NCI-H1048 (cell line): ENCODE measurements around the gene FIGNL1.

Experiments
- DNase-seq: peaks from one replicate; lab custom pipeline; 2025; lab: John Stamatoyannopoulos, UW

The FIGNL1 gene

DNA sequence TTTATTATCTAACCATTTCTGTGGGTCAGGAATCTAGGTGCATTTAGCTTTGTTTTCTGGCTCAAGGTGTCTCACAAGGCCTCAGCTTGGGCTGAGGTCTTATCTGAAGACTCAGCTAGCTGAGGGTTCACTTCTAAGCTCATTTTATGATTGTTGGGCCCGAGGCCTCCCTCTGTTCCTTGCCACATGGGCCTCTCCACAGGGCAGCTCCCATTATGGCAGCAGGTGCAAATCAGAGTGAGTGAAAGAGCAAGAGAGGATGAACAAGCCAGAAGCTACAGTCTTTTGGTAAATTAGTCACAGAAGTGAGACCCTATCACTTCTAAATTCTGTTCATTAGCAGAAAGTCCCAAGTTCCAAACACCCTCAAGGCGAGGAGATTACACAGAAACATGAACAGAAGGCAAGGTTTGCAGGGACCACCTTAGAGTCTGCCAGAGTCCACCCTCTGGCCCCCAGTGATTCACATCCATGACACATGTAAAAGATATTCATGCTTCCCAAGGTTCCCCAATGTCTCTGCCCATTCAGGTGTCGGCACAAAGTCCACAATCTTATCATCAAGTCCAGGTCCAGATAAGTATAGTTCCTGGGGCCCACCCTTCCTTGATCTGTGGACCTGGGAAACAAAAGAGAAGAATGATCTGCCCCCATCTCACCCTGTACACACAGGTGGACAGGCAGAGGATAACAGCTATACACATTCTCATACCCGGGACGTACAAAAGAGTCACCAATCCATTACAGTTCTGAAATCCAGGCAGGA is 23.7 kb downstream of the FIGNL1 start:
- no peak for DNase-seq

DNA sequence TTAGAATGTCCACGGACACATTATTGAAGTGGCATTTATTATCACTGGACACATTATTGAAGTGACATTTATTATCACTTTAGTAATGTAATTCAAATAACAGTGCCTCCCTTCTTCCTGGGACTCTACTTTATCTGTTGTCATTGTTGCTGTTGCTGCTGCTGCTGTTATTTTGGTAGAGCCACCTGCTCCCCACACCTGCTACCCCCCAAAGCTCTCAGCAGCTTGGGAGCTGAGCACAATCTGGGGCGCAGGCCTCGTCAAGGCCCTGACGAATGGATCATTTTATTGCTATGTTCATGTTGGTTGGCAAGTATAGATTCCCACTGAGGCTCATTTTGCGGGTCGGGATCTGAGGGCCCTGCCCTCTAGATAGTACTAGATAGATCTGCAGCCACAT is 24.8 kb downstream of the FIGNL1 start:
- DNase-seq = no peak

DNA sequence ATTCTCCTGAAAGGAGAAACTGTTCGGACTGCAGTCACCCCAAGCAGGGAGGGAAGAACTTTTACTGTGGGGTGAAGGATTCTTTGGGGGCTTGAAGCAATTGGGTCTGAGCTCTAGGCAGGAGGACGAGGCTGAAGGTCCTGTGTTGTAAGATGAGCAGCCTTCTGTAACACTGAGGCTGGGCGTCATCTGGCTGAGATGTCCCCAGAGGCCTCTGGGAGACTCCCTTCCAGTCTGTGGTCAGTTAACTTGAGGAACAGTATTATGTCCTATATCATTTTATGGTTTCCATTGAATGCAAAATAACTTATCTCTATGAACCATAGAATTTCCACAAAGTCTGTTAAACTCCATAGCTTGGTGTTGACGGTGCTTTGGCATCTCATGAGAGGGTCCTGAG is 26.3 kb downstream of the FIGNL1 start:
- DNase-seq = no peak

DNA sequence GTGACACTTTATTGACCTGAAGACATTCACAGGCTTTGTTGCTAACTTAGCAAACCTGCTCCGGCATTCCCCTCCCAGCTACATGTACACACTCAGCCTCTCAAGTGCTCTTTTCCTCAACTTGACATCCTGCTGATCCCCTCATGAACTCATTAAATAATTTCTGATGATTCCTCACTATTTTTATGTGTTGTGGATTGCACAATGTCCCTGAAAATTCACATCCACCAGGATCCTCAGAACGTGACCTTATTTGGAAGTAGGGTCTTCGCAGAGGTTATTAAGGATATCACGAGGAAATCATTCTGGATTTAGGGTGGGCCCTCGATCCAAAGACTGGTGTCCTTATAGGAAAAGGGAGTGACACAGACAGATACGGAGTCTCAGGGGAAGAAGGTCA is 27.3 kb downstream of the FIGNL1 start:
- no peak for DNase-seq

DNA sequence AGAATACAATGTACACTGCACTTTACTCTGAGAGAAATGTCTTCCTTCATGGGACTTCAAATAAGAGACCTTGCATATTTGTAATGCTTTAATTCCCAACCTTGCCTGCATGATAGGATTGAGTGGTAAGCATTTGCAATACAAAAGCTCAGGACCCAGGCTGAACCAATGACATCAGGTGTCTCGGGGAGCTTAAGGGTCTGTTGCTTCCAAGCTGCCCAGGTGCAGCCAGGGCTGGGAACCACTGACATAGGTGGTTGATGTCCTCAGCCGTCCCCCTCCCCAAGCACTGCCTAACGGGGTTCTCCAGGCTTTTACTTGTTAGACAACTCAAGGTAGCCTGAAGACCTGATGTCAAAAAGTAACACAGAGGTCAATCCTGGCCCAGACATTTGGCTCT is 29.1 kb downstream of the FIGNL1 start:
- DNase-seq = no peak

DNA sequence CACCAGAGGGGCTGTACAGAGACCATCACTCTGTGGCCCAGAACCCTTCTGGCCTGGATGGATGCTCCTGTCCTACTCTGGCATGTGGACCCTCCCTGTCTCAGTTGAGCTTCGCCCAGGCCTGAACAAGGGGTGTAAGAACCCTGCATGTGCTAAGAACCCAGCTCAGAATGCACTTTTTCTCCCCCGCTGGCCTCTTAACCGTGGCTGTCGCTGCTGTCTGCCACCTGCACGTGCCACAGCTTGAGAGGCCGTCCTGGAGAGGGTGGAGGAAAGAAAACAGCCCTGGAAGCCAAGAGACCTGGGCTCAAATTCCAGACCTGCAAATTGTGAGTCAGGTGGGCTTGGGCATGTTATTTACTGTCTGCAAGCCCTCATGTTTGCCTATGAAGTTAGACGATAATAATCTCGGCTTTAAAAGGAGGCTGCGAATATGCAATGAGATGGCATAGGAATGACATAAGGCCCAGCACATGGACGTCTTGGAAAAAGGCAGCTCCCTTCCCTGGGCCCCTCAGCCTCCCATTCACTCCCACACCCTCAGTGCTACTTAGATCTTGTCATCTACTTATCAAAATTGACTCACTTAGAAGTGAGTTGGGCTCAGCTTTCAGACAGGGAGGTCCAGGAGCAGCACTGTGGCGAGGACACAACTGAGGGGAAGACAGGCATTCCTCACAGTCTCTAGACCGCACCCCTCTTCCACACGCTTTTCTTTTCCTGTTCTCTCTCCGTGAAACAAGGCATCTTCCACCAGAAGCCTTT is 31.4 kb downstream of the FIGNL1 start:
- DNase-seq = no peak

DNA sequence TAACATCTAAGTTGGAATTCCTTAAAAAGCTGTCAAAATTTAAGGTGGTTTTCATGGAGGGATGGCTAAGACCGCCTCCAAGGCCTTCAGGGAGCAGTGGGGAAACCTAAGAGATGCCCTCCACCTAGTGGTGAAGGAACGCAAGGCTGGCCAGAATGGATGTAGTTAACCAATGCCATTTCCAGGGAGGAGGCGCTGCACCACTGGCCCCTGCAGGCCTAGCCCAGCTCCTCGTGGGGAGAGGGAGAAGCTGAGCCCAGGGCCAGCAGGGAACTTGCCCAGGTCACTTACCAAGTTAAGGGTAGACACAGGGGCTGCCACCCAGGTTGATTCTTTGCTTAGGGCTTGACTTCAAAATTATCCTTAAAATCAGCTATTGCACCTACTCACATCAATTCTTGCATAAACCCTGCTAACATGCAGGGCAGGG is 32.0 kb downstream of the FIGNL1 start:
- no peak for DNase-seq

DNA sequence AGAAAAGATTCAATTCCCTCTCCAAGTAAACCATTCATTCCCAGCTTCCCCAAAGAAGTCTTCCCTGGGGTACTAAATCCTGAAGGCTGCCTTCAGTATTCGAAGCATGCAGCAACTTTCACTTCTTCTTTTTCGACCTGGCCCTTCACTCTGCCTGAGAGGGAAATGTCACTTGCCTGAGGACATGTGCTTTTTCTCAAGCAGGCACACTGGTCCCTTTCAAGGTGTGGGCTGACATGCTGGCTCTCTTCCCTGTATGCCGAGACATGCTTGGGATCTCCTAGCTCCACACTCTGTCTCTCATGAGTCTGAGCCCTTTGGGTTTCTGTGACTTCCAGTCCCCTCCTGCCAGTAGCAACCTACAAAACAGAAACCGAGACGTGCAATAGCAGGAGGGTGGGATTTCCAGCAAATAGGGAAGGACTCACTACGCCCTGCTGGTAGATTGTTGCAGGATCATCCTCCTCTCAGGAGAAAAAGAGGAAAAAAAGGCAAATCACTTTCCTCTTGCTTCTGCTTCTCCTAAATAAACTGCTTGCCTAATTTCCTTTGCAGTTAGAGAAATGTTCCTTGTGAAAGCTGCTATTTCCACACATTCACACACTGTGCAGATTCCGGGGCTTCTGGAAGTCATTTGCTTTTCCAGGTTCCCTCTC is 33.5 kb downstream of the FIGNL1 start:
- no peak for DNase-seq

DNA sequence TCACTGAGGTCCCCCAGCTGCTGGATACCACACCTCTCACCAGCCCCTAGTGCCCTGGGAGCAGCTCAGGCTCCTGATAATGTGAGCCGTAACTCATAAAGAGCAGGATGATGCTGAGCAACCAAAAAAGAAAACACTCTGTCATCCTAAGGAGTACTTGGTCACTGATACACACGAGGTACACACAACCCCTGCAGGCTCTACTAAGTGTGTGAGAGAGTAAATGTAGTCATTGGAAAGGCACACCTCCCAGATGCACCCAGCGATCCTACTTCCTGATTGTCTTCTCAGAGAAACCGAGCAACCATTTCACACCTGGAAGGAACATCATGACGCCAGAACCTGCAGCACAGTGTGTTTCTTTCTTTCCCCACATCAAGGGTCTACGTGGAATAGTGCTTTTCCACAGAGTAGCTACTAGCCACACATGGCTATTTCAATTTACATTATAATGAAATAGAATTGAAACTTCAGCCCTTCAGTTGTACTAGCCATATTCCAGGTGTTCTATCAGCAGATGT is 34.2 kb downstream of the FIGNL1 start:
- no peak for DNase-seq

DNA sequence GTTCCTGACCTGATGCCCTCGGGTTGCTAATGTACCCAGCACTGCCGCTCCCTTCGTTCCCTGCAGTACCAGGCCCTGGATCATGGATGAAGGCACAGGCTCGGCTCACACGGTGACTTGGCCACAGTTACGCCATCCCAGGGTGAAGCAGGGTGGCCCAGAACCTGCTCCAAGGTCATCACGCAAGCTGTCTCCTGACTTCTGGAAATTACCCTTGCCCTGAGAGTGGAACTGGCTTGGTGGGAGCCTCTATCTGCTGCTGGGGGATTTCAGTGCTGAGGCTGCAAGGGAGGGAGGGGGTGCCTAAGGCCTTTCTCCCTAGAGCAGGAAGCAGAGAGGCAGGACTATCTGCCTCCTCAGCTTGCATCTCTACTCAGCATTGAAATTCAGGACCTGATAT is 36.6 kb downstream of the FIGNL1 start:
- no peak for DNase-seq

DNA sequence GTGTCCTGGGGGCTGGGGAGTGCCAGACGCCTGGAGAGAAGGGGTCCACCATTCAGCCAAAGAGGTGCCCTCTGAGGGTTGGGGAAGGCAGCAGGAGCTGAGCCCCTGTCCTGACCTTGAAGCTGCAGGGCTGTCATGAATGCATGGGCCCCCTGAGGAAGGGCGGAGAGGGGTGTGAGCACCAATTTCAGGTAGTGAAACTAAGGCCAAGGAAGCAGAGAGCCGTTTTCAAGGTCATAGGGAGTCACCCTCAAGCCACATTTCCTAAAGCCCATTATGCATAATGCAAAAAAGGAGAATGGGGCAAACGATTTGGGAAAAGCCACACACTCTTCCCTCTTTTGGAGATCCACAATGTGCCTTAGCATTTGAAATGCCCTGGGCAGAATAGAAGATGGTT is 37.2 kb downstream of the FIGNL1 start:
- no peak for DNase-seq

DNA sequence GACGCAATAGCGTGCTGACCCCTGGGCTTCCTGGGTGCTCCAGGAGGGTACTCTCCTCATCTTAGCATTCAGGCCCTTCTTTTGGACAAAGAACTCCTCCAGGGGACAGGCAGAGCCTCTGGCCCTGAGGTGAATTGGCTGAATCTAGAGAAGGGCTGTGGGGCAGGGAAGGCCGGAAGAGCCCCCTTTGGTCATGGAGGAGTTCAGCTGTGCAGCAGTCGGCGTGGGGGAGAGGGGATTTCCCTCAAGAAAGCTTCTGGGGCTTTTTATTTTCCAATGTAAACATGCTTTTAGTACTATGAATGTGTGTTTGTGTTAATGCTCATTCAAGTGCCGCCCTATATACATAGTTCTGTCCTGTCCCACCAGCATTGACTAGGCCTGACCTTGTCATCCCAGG is 38.8 kb downstream of the FIGNL1 start:
- DNase-seq = no peak

DNA sequence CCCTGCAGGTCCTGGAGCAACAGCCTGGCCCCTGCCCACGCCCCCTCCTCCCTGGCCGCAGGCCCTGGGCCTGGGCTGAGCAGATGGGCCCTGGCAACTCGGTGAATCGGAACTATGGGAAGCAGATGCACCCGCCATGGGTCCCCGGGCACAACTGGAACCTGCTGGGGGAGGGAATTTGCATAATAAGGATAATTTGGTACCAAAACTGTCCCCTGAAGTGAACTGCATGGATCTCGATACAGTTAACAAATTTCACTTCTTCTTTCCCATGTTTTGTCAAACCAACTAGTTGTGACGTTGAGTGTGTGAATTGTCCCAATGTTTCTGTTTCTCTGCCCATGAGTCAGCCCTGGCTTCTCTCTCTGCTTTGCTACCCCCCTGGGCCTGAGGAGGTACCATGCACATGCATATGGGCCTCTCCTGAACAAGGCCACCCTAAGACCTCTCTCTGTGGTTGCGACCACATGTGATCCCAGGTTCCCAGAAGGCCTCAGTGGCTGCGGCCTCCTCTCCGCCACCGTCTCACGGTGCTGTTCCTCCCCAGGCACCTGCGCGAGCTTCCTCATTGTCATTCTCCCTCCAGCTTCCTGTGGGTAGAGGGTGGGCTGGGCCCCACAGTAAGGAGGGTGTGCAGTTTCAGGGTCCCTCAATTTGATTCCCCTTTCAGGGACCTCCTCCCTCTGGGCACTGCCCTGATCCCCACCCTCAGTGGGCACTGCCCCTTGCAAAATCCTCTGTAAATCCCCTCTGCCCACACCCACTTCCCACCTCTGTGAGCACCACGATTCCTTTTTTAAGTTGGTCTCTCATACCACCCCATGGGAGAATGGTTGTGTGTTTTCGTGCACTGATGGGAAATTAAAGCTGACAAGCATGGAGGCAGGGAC is 40.0 kb downstream of the FIGNL1 start:
- no peak for DNase-seq

DNA sequence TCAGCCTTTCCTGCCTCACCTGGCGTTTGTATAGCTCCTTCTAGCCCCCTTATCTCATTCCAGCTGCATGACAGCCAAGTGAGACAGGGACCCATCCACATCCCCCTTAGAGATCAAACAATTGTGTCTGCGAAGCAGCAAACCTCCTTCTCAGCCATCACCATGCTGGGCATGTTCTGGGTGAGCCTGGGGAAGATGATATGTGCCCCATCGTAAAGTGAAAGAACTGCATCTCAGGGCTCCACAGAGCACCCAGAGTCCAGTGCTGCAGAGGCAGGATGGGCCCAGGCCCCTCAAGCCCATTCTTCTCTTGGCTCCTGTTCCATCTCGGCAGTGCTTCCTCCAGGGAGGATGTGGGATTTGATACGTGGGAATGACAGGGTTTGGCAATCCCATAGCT is 43.2 kb downstream of the FIGNL1 start:
- no peak for DNase-seq

DNA sequence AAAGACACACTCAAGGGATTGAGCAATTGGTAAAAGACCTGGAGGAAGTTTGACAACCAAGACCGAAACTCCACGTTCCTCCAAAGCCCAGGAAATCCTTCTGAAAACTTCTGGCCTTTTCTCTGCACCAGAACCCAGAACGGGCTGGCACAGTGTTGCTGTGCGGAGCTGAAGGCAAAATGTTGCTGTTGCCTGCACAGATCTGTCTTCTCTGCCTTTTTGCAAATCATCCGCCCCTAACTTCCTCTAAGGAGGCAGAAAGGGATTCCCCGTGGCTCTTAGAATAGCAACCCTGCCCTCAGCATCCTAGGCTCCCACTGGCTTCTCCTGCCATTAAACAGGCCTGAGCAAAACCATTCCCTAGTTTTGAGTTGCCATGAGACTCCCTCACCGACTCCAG is 44.9 kb downstream of the FIGNL1 start:
- no peak for DNase-seq

DNA sequence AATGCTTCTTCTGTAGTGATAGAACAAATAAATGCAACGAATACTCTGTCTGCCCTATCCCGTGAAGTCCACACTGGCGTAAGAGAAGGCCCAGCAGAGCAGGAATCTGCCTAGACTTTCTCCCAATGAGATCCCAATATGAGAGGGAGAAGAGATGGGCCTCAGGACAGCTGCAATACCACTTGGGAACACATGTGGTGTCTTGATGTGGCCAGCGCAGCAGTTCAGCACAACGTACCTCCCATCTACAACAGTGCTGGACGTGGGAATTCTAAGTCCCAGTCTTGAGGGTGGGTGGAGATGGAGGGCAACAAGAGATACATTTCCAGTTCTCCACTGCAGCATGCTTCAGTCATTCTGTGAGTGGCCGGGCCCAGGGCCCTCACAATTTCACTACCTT is 45.8 kb downstream of the FIGNL1 start:
- no peak for DNase-seq

DNA sequence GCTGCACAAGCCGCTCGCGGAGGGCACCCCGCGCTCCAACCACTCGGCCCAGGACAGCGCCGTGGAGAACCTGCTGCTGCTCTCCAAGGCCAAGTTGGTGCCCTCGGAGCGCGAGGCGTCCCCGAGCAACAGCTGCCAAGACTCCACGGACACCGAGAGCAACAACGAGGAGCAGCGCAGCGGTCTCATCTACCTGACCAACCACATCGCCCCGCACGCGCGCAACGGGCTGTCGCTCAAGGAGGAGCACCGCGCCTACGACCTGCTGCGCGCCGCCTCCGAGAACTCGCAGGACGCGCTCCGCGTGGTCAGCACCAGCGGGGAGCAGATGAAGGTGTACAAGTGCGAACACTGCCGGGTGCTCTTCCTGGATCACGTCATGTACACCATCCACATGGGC is 50.0 kb downstream of the FIGNL1 start:
- no peak for DNase-seq

DNA sequence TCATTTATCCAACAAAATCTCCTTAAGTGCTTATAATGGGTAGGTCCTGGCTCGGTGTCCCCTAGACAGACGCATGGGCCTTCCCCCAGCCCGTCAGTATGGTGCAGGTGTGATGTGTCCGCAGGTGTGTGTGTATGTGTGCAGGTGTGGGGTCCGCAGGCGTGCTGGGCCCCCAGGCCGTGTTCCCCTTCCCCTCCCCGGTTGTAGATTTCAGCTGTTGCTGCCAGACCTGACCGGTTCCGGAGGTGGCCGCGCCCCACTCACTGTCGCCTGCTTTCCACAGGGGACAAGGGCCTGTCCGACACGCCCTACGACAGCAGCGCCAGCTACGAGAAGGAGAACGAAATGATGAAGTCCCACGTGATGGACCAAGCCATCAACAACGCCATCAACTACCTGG is 50.5 kb downstream of the FIGNL1 start:
- no peak for DNase-seq

DNA sequence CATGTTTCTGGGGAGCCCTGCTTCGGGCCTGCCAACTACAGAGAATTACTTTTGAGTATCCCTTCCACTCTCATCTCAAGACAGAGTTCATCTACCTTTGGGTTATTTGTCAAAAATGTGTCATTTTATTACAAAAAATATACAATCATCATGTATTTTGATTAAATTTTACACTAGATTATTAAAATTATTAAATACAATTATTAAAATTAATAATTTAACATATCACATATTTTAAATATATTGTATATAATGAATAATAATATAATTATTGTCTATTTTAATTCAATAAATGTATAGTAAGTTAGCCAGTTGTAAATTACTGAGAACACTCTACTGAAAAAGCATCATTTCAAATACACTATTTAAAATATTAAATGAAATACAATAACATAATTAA is 50.9 kb downstream of the FIGNL1 start:
- no peak for DNase-seq

DNA sequence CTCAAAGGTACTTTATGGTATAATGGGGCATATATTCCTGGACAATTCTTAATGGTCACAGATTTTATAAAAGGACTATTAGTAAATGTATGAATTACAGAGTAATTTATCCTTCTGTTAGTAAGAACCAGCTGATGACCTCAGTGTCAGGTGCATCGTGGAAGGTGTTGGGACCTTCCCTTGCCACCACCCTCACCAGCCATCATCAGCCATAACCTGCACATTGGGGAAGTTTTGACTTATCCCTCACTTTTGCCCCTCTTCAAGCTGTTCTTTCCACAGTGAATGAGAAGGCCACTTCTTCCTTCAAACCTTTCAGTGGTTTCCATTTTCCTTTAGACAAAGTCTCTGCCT is 52.2 kb downstream of the FIGNL1 start:
- no peak for DNase-seq

DNA sequence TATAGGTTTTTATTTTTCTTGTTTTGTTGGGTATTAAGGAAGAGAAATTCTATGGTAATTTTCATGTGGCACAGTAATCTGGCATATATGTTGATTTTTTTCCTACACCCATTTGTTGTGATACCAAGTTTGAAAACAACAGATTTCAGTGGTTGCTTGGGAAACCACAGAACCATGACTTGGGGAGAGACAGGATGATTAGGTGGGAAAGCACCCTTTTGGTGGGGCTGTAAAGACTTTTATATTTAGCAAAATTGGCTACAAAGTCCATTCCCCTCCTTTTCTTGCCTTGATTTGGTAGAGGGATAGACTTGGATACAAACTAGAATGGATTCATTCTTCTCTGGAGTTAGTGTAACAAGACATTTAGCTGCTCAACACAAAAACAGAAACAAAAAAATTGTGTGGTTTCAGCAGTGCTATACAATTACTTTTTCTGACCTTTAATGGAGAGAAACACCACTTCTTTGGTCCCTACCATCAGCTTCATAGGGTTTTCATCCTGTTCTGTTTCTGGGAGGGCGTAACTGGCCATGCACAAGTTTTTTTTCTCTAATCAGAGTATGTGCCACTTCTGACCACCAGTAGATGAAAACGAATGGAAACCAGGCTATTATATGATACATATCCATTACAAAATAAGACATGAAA is 52.7 kb downstream of the FIGNL1 start:
- no peak for DNase-seq

DNA sequence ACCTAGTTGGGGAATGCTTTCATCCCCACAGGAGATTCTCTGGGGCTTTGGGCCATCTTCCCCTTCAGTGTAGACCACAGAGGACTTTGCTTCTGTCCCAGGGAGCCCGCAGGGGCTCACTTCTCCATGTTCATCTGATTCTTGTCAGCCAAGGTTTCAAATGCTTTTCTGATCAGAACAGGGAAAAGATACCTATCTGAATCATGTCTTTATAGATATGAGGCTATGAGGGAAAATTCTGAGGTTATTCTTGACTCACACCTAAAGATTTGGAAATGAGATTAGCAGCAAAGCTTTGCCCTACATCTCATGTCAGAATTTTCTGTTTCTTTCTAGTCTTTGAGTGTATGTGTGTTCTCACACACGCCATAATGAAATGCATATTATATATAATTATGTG is 53.3 kb downstream of the FIGNL1 start:
- no peak for DNase-seq
